ENCODE data around the gene BAX.

- no peak for TF ChIP-seq POLR2A (IDR thresholded peaks at IDR 0.05)
- no peak for TF ChIP-seq CTCF (IDR thresholded peaks at IDR 0.05)
- no peak for TF ChIP-seq POLR2AphosphoS5 (IDR thresholded peaks at IDR 0.05)
- TF ChIP-seq EP300 (IDR thresholded peaks at IDR 0.05) = no peak
Measured at GRCh38 chr19:48947258-48947542, 7.5 kb upstream of the BAX start.
